WTC11 (cell line): Measurements from ENCODE around the gene LACTBL1. TPM values are rescaled to one million over a fixed set of nuclear protein-coding genes. Genes with fewer than 3 reads are reported as not detected.

ENCODE experiments used
- ATAC-seq: fragments of 200-7000 bp; cut with Tn5 transposase; 2 replicates; pipeline ENCODE4 v1.10.0; 2021; ENCODE audit warnings: mild to moderate bottlenecking, moderate library complexity
- CTCF ChIA-PET: fragments of 300-600 bp; sonication (Branson Sonifier 250); formaldehyde crosslinking; loops from one replicate; lab custom pipeline; 2021; ENCODE audit warnings: antibody characterized with exemption; lab: Charles Lee
- POLR2A ChIA-PET: fragments of 350-600 bp; sonication (Branson Sonifier 250); formaldehyde crosslinking; loops from one replicate; lab custom pipeline; 2021; ENCODE audit warnings: antibody characterized with exemption; lab: Charles Lee
- DNase-seq: peaks from one replicate; pipeline ENCODE4 v3.0.0; 2021; ENCODE audit warnings: low spot score
- H3K27ac Mint-ChIP-seq: 2 replicates; pipeline ENCODE4 v1.8.0; 2021; ENCODE audit warnings: mixed read lengths
- H3K27me3 Mint-ChIP-seq: 2 replicates; pipeline ENCODE4 v1.8.0; 2021; ENCODE audit warnings: low read depth, mild to moderate bottlenecking, moderate library complexity, mixed read lengths
- H3K36me3 Mint-ChIP-seq: 2 replicates; pipeline ENCODE4 v1.8.0; 2021; ENCODE audit warnings: mixed read lengths
- H3K4me1 Mint-ChIP-seq: 2 replicates; pipeline ENCODE4 v1.8.0; 2022; ENCODE audit warnings: mixed read lengths
- H3K4me3 Mint-ChIP-seq: 2 replicates; pipeline ENCODE4 v1.8.0; 2021; ENCODE audit warnings: mild to moderate bottlenecking, moderate library complexity, mixed read lengths
- H3K9me3 Mint-ChIP-seq: 2 replicates; pipeline ENCODE4 v1.8.0; 2021; ENCODE audit warnings: mixed read lengths
- ATF1 ChIP-seq: sonication (generic); formaldehyde crosslinking; IDR thresholded peaks from 2 replicates; pipeline ENCODE4 v1.8.1; 2023; ENCODE audit warnings: mild to moderate bottlenecking, moderate library complexity, missing genetic modification reagents
- ETV6 ChIP-seq: sonication (generic); formaldehyde crosslinking; IDR thresholded peaks from 2 replicates; pipeline ENCODE4 v1.8.1; 2022; ENCODE audit warnings: mild to moderate bottlenecking, missing genetic modification reagents
- FOXK1 ChIP-seq: sonication (generic); formaldehyde crosslinking; IDR thresholded peaks from 2 replicates; pipeline ENCODE4 v1.8.0; 2022; ENCODE audit warnings: mild to moderate bottlenecking, moderate library complexity, missing genetic modification reagents
- NFATC4 ChIP-seq: fragments of 250-450 bp; sonication (Bioruptor Pico); IDR thresholded peaks from 2 replicates; pipeline ENCODE4 v1.9.0; 2021; ENCODE audit warnings: mild to moderate bottlenecking
- NFYB ChIP-seq: sonication (generic); formaldehyde crosslinking; conservative IDR thresholded peaks from 2 replicates; pipeline ENCODE4 v1.8.0; 2022; ENCODE audit warnings: low read depth, missing genetic modification reagents
- NR1H2 ChIP-seq: sonication (generic); formaldehyde crosslinking; IDR thresholded peaks from 2 replicates; pipeline ENCODE4 v1.9.0; 2021; ENCODE audit warnings: mild to moderate bottlenecking, moderate library complexity, missing genetic modification reagents
- SMAD4 ChIP-seq: sonication (generic); formaldehyde crosslinking; IDR thresholded peaks from 2 replicates; pipeline ENCODE4 v1.8.0; 2022; ENCODE audit warnings: mild to moderate bottlenecking, missing genetic modification reagents
- SOX15 ChIP-seq: fragments of 250-450 bp; sonication (Bioruptor Pico); IDR thresholded peaks from 2 replicates; pipeline ENCODE4 v1.9.0; 2021; ENCODE audit warnings: mild to moderate bottlenecking
- TCF7 ChIP-seq: sonication (generic); formaldehyde crosslinking; IDR thresholded peaks from 2 replicates; pipeline ENCODE4 v1.8.0; 2022; ENCODE audit warnings: mild to moderate bottlenecking, low read depth, missing genetic modification reagents, moderate library complexity
- total RNA-seq: library from RNA; stranded (reverse); gene quantifications from 3 replicates; pipeline ENCODE4 v1.2.3, GENCODE V29; 2021
- TF ChIP-seq, protein P1 (sequence below): sonication (generic); formaldehyde crosslinking; IDR thresholded peaks from 2 replicates; pipeline ENCODE4 v1.8.1; 2022; ENCODE audit warnings: low read depth, mild to moderate bottlenecking, moderate library complexity, missing genetic modification reagents, borderline replicate concordance
- TF ChIP-seq, protein P2 (sequence below): fragments of 250-450 bp; sonication (Bioruptor Pico); IDR thresholded peaks from 2 replicates; pipeline ENCODE4 v1.9.0; 2021; ENCODE audit warnings: mild to moderate bottlenecking, borderline replicate concordance
- TF ChIP-seq, protein P3 (sequence below): sonication (generic); formaldehyde crosslinking; IDR thresholded peaks from 2 replicates; pipeline ENCODE4 v1.8.1; 2022; ENCODE audit warnings: low read depth, missing genetic modification reagents, borderline replicate concordance
- TF ChIP-seq, protein P4 (sequence below): sonication (generic); formaldehyde crosslinking; IDR thresholded peaks from 2 replicates; pipeline ENCODE4 v1.8.0; 2023; ENCODE audit warnings: missing genetic modification reagents
- TF ChIP-seq, protein P5 (sequence below): sonication (generic); formaldehyde crosslinking; IDR thresholded peaks from 2 replicates; pipeline ENCODE4 v1.8.0; 2022; ENCODE audit warnings: mild to moderate bottlenecking, missing genetic modification reagents
- TF ChIP-seq, protein P6 (sequence below): fragments of 250-450 bp; sonication (Bioruptor Pico); IDR thresholded peaks from 2 replicates; pipeline ENCODE4 v1.9.0; 2021; ENCODE audit warnings: mild to moderate bottlenecking

LACTBL1 gene
- total RNA-seq, 1 experiment from 2014 or later, result not detected

DNA sequence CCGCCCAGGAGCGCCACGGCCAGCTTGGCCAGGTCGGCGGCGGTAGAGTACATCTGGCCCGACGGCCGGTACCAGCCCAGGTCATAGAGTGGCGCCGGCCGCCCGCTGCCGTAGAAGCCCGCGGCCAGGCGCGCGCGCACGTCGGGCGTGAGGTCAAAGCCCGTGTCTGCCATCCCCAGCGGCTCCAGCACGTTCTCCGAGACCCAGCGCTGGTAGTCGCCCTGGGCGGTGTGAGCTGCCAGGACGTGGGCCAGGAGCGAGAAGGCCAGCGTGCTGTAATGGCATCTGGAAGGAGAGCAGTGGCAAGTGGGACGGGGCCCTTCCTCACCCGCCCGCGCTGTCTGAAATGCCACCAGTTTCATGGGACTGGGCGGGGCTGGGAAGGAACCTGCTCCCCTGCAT lies 18.9 kb downstream of the LACTBL1 start:
- Mint-ChIP-seq H3K4me3 (peak overlapping the region; percentile 56), H3K36me3 (no peaks in the 10 kb centered on the region), H3K27ac (no peak overlapping the region), H3K9me3 (no peaks in the 10 kb centered on the region), H3K27me3 (peaks cover 50% of the 10 kb centered on the region), H3K4me1 (no peaks in the 10 kb centered on the region)
- DNase-seq (peak; percentile 46), ATAC-seq (peak; percentile 84)
- ChIA-PET POLR2A (no interaction called here), CTCF (interaction anchor here (1.0 to 3.0 kb wide), 4 partner anchors 11 to 222 kb away, joined by 3 to 18 read pairs (median 3); no protein-coding TSS in a partner anchor)
- TF ChIP-seq, protein P1, sequence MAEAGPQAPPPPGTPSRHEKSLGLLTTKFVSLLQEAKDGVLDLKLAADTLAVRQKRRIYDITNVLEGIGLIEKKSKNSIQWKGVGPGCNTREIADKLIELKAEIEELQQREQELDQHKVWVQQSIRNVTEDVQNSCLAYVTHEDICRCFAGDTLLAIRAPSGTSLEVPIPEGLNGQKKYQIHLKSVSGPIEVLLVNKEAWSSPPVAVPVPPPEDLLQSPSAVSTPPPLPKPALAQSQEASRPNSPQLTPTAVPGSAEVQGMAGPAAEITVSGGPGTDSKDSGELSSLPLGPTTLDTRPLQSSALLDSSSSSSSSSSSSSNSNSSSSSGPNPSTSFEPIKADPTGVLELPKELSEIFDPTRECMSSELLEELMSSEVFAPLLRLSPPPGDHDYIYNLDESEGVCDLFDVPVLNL (CRISPR knock-in tag), result no peak
- TF ChIP-seq SOX15 (CRISPR knock-in tag) (no peak), TCF7 (CRISPR knock-in tag) (no peak), FOXK1 (CRISPR knock-in tag) (no peak), NR1H2 (CRISPR knock-in tag) (no peak), ETV6 (CRISPR knock-in tag) (no peak), ATF1 (no peak), NFATC4 (CRISPR knock-in tag) (no peak), NFYB (CRISPR knock-in tag) (no peak), SMAD4 (CRISPR knock-in tag) (no peak)
- TF ChIP-seq, protein P2, sequence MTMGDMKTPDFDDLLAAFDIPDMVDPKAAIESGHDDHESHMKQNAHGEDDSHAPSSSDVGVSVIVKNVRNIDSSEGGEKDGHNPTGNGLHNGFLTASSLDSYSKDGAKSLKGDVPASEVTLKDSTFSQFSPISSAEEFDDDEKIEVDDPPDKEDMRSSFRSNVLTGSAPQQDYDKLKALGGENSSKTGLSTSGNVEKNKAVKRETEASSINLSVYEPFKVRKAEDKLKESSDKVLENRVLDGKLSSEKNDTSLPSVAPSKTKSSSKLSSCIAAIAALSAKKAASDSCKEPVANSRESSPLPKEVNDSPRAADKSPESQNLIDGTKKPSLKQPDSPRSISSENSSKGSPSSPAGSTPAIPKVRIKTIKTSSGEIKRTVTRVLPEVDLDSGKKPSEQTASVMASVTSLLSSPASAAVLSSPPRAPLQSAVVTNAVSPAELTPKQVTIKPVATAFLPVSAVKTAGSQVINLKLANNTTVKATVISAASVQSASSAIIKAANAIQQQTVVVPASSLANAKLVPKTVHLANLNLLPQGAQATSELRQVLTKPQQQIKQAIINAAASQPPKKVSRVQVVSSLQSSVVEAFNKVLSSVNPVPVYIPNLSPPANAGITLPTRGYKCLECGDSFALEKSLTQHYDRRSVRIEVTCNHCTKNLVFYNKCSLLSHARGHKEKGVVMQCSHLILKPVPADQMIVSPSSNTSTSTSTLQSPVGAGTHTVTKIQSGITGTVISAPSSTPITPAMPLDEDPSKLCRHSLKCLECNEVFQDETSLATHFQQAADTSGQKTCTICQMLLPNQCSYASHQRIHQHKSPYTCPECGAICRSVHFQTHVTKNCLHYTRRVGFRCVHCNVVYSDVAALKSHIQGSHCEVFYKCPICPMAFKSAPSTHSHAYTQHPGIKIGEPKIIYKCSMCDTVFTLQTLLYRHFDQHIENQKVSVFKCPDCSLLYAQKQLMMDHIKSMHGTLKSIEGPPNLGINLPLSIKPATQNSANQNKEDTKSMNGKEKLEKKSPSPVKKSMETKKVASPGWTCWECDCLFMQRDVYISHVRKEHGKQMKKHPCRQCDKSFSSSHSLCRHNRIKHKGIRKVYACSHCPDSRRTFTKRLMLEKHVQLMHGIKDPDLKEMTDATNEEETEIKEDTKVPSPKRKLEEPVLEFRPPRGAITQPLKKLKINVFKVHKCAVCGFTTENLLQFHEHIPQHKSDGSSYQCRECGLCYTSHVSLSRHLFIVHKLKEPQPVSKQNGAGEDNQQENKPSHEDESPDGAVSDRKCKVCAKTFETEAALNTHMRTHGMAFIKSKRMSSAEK (CRISPR knock-in tag), result no peak
- TF ChIP-seq, protein P3, sequence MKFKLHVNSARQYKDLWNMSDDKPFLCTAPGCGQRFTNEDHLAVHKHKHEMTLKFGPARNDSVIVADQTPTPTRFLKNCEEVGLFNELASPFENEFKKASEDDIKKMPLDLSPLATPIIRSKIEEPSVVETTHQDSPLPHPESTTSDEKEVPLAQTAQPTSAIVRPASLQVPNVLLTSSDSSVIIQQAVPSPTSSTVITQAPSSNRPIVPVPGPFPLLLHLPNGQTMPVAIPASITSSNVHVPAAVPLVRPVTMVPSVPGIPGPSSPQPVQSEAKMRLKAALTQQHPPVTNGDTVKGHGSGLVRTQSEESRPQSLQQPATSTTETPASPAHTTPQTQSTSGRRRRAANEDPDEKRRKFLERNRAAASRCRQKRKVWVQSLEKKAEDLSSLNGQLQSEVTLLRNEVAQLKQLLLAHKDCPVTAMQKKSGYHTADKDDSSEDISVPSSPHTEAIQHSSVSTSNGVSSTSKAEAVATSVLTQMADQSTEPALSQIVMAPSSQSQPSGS (CRISPR knock-in tag), result no peak
- TF ChIP-seq, protein P4, sequence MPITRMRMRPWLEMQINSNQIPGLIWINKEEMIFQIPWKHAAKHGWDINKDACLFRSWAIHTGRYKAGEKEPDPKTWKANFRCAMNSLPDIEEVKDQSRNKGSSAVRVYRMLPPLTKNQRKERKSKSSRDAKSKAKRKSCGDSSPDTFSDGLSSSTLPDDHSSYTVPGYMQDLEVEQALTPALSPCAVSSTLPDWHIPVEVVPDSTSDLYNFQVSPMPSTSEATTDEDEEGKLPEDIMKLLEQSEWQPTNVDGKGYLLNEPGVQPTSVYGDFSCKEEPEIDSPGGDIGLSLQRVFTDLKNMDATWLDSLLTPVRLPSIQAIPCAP (CRISPR knock-in tag), result no peak
- TF ChIP-seq, protein P5, sequence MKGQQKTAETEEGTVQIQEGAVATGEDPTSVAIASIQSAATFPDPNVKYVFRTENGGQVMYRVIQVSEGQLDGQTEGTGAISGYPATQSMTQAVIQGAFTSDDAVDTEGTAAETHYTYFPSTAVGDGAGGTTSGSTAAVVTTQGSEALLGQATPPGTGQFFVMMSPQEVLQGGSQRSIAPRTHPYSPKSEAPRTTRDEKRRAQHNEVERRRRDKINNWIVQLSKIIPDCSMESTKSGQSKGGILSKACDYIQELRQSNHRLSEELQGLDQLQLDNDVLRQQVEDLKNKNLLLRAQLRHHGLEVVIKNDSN (CRISPR knock-in tag), result no peak
- TF ChIP-seq, protein P6, sequence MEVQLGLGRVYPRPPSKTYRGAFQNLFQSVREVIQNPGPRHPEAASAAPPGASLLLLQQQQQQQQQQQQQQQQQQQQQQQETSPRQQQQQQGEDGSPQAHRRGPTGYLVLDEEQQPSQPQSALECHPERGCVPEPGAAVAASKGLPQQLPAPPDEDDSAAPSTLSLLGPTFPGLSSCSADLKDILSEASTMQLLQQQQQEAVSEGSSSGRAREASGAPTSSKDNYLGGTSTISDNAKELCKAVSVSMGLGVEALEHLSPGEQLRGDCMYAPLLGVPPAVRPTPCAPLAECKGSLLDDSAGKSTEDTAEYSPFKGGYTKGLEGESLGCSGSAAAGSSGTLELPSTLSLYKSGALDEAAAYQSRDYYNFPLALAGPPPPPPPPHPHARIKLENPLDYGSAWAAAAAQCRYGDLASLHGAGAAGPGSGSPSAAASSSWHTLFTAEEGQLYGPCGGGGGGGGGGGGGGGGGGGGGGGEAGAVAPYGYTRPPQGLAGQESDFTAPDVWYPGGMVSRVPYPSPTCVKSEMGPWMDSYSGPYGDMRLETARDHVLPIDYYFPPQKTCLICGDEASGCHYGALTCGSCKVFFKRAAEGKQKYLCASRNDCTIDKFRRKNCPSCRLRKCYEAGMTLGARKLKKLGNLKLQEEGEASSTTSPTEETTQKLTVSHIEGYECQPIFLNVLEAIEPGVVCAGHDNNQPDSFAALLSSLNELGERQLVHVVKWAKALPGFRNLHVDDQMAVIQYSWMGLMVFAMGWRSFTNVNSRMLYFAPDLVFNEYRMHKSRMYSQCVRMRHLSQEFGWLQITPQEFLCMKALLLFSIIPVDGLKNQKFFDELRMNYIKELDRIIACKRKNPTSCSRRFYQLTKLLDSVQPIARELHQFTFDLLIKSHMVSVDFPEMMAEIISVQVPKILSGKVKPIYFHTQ (CRISPR knock-in tag), result no peak
